ENCODE measurements around the gene GUCY1A2. TPM values are rescaled to one million over a fixed set of nuclear protein-coding genes. Genes with fewer than 3 reads are reported as not detected.

Gene GUCY1A2
- total RNA-seq, 1 donor from 2014 or later: 1.4 TPM

- no peak for DNase-seq (ENCODE audit: extremely low read depth, low read depth, low spot score)
Observed at GRCh38 chr11:106761745-106762144, 256.5 kb downstream of the GUCY1A2 start.

DNA sequence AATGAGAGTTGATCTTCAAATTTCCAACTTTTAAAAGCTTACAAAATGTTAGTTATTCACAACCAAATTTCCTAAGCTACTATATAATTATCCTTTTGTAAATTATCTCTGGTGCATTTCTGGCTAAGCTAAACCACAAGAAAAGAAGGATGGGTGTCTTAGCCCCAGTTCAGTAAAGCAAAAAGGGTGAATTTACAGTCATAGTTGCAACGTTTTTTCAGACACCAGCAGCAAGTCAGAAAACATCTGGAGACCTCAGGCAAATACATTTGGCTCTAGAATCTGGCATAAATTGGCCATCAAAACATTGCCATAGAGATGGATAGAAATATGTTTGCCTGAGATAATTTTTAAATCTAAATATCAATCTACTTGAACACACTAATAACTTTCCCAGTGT lies 257.0 kb downstream of the GUCY1A2 start:
- DNase-seq (ENCODE audit: extremely low read depth, low read depth, low spot score): no peak

GRCh38 chr11:106748059-106748458 lies 270.2 kb downstream of the GUCY1A2 start:
- DNase-seq (ENCODE audit: extremely low read depth, low read depth, low spot score): no peak

- DNase-seq (ENCODE audit: extremely low read depth, low read depth, low spot score): no peak
Observed at GRCh38 chr11:106745941-106746340, 272.3 kb downstream of the GUCY1A2 start.

DNA sequence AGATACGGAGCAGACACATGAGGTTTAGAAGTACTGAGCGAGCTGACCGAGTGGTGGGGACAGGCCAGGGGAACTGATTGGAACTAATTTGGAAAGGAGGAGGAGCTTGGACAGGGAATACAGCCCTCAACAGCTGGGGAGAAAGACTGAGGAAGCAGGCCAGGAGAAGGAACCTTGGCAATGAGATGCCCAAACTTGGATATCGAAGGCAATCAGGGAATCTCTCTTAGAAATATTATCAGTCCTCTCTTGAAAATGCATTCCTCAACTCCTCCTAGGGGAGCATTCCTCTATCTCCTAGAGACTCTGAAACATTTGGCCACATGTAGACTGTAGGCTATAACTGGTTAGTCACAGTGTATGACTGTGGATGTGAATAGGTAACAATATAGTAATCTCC lies 284.6 kb downstream of the GUCY1A2 start:
- DNase-seq (ENCODE audit: extremely low read depth, low read depth, low spot score): no peak

- no peak for DNase-seq (ENCODE audit: extremely low read depth, low read depth, low spot score)
Observed at GRCh38 chr11:106728859-106729258, 289.4 kb downstream of the GUCY1A2 start.

GRCh38 chr11:106728379-106728778 lies 289.9 kb downstream of the GUCY1A2 start:
- DNase-seq (ENCODE audit: extremely low read depth, low read depth, low spot score): no peak

- no peak for DNase-seq (ENCODE audit: extremely low read depth, low read depth, low spot score)
Observed at GRCh38 chr11:106727256-106727655, 291.0 kb downstream of the GUCY1A2 start.

GRCh38 chr11:106724293-106724892 lies 293.9 kb downstream of the GUCY1A2 start:
- no peak for DNase-seq (ENCODE audit: extremely low read depth, low read depth, low spot score)

DNA sequence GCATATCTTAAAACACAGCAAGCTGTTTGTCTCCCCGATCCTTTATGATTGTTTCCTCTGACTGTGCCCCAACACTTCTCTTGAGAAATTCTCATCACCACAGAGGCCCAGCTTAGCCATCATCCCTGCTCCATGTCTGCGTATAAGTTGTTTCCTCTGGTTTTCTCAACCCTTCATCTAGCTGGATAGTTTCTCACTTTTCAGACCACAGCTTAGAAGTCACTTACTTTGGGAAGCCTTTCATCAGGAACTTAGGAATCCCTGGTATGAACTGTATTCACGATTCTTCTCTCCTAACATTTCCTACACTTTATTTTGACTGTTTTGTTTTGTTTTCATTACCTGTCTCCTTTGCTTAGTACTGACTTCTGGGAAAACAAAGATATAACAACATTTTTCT lies 295.2 kb downstream of the GUCY1A2 start:
- DNase-seq (ENCODE audit: extremely low read depth, low read depth, low spot score): no peak

DNA sequence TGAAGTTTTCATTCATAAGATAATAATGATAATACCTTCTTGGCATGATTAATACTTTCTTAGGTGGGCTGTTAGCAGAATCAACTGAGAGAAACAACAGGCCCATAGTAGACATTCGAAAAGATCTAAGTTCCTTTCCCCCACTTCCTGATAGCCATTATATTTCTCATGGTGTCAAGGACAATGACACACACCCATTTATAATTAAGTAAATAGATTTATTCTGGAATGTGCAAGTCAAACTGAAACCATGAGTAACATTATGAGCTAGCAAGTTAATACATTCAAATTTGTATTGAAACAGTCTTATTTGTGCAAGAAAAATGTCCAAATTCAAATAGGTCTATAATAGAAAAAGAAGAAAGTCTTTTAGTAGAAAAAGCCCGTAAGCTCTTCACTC lies 301.1 kb downstream of the GUCY1A2 start:
- no peak for DNase-seq (ENCODE audit: extremely low read depth, low read depth, low spot score)

GRCh38 chr11:106714199-106714598 lies 304.1 kb downstream of the GUCY1A2 start:
- no peak for DNase-seq (ENCODE audit: extremely low read depth, low read depth, low spot score)

DNA sequence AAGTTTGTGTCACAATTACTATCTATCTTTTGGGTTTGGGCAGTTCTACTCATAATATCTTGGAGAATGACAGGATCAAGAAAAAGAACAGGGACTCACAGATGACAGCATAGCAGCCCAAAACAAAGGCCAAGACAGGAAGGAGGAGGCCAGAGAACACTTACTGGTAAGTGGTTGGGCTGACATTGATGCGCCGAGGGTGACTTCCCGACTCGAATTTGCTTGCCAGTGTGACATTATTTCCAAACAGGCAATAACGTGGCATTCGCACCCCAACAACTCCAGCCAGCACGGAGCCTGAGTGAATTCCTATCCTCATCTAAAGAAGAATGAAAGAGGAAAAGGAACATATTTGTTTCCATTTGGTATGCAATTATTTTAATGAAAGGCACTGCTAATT lies 309.9 kb downstream of the GUCY1A2 start:
- DNase-seq (ENCODE audit: extremely low read depth, low read depth, low spot score): no peak

DNA sequence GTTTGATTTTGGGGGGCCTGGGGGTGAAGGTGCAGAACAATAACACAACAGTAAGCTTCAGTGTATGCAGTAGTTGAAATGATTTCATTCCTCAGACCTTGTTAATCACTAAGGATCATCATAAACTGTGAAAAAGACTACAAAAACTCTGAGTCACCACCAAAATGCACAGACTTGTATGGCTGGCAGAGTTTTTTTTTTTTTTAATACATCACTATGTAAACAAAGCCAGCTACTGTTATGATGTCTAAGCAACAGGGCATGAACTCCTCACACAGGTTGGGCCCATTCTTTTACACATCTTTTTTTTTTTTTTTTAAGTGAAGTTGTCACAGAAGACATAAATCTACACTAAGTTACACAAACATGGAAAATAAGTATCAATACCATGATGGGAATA lies 311.9 kb downstream of the GUCY1A2 start:
- DNase-seq (ENCODE audit: extremely low read depth, low read depth, low spot score): peak; percentile 58

GRCh38 chr11:106702805-106703204 lies 315.5 kb downstream of the GUCY1A2 start:
- DNase-seq (ENCODE audit: extremely low read depth, low read depth, low spot score): no peak

DNA sequence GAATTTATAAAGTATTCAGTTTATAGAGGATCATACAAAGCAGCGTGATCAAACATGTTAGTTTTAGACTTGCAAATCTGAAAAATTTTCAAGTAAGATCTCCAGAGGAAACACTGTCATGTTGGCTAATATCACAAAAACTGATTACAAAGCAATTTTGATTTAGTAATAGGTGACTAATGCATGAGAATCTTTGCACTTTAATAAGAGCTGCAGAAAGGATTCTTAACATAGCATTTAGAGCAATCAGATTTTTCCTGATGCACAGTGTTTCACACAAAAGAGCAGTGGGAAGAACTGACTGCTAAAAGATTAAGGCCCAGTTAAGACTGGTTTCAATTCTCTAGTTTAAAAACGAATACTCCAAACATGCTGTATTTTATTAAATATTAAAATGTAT lies 321.2 kb downstream of the GUCY1A2 start:
- no peak for DNase-seq (ENCODE audit: extremely low read depth, low read depth, low spot score)

GRCh38 chr11:106695506-106695905 lies 322.8 kb downstream of the GUCY1A2 start:
- DNase-seq (ENCODE audit: extremely low read depth, low read depth, low spot score): no peak

GRCh38 chr11:106694501-106694900 lies 323.8 kb downstream of the GUCY1A2 start:
- no peak for DNase-seq (ENCODE audit: extremely low read depth, low read depth, low spot score)

DNA sequence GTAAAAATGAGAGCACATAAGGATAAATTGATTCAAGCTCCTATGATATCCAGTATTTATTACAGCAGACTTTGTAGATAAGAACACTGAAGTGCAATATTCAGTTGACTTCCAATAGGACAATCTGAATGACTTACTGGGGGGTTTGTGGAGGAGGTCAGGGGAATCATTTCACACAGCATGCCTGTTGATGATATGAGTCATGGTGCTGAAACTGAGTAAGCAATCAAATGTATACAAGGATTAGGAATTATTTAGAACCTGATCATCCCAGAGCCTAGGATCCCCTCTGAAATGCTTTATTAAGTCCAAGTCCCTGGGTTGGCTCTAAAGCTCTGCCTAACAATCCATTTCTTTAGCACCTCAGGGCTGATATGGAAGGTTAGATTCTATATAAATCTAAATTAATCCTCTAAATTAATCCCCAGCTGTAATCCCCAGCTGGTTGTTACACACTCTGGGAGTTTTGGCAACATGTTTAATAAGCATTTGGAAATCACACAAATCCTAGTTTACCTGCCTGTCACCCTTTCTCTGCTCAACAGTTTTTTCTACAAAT lies 326.4 kb downstream of the GUCY1A2 start:
- no peak for DNase-seq (ENCODE audit: extremely low read depth, low read depth, low spot score)

- no peak for DNase-seq (ENCODE audit: extremely low read depth, low read depth, low spot score)
Observed at GRCh38 chr11:106690923-106691322, 327.4 kb downstream of the GUCY1A2 start.

DNA sequence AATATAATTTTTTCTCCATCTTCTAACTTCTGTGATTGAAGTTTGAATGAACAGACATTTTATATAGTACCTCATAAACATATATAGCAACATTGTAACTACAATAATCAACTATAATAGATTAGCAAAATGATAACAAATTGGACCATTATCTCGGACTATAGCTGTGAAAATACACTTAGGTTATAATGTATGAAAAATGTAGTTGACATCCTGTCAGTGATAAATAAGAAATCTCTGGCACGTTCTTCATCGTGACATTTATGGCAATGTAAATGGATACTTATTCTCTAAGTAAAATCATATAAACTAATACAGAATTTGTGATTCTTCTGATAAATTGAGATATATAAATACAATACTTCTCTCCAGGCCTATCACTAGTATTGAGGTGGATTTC lies 333.3 kb downstream of the GUCY1A2 start:
- no peak for DNase-seq (ENCODE audit: extremely low read depth, low read depth, low spot score)

- DNase-seq (ENCODE audit: extremely low read depth, low read depth, low spot score): no peak
Observed at GRCh38 chr11:106683435-106683834, 334.8 kb downstream of the GUCY1A2 start.

GRCh38 chr11:106681435-106681834 lies 336.8 kb downstream of the GUCY1A2 start:
- DNase-seq (ENCODE audit: extremely low read depth, low read depth, low spot score): no peak
